HG02763 (cell line): ENCODE measurements around the gene OSBPL2.

ENCODE experiments used
- ATAC-seq: cut with Tn5 transposase; IDR thresholded peaks from one replicate; pipeline ENCODE4 v1.9.1; 2021; ENCODE audit warnings: mild to moderate bottlenecking, moderate library complexity; ENCODE audit not compliant: unreplicated experiment

The OSBPL2 gene

GRCh38 chr20:62237801-62238568 lies at the start of gene OSBPL2:
Gene OSBPL2 (plus strand): TSS chr20:62238521. CDS start chr20:62256185, 17,664 bp downstream.
- peak; percentile 96 for ATAC-seq

GRCh38 chr20:62190639-62191411 lies 47.5 kb upstream of the OSBPL2 start:
- no peak for ATAC-seq

GRCh38 chr20:62191781-62192559 lies 46.4 kb upstream of the OSBPL2 start:
- no peak for ATAC-seq

- no peak for ATAC-seq
These were observed 45.7 kb upstream of the OSBPL2 start for GRCh38 chr20:62192635-62193034.

- no peak for ATAC-seq
These were observed 45.0 kb upstream of the OSBPL2 start for GRCh38 chr20:62193079-62194025.

- ATAC-seq = no peak
These were observed 43.3 kb upstream of the OSBPL2 start for GRCh38 chr20:62195075-62195405.

- no peak for ATAC-seq
These were observed 42.6 kb upstream of the OSBPL2 start for GRCh38 chr20:62195736-62196135.

- ATAC-seq = no peak
These were observed 42.0 kb upstream of the OSBPL2 start for GRCh38 chr20:62196286-62196685.

GRCh38 chr20:62197311-62197710 lies 41.0 kb upstream of the OSBPL2 start:
- no peak for ATAC-seq

- ATAC-seq = no peak
These were observed 40.5 kb upstream of the OSBPL2 start for GRCh38 chr20:62197801-62198200.

- ATAC-seq = no peak
These were observed 39.8 kb upstream of the OSBPL2 start for GRCh38 chr20:62198496-62198895.

- no peak for ATAC-seq
These were observed 39.4 kb upstream of the OSBPL2 start for GRCh38 chr20:62198931-62199330.

- no peak for ATAC-seq
These were observed 37.7 kb upstream of the OSBPL2 start for GRCh38 chr20:62200491-62201172.

- no peak for ATAC-seq
These were observed 36.9 kb upstream of the OSBPL2 start for GRCh38 chr20:62201173-62202082.

- no peak for ATAC-seq
These were observed 36.3 kb upstream of the OSBPL2 start for GRCh38 chr20:62202083-62202395.

- no peak for ATAC-seq
These were observed 35.5 kb upstream of the OSBPL2 start for GRCh38 chr20:62202676-62203377.

- no peak for ATAC-seq
These were observed 34.8 kb upstream of the OSBPL2 start for GRCh38 chr20:62203378-62204030.
